Measurements from ENCODE around the gene MT4.

DNA sequence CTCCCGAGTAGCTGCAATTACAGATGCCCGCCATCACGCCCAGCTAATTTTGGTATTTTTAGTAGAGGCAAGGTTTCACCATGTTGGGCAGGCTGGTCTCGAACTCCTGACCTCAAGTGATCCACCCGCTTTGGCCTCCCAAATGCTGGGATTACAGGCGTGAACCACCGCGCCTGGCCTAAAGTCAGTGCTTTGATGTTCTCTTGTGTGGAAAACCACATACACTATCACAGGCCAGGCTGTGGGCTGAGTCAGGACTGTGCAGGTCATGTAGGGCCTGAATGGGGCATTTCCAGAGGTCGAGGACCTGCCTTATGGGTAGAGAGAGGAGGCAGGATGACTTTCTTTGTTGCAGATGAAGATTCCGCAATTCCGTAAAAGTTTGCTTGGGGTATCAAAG lies 19.4 kb downstream of the MT4 start:
- TF ChIP-seq EZH2 (IDR thresholded peaks at IDR 0.05; ENCODE audit: insufficient read depth, poor library complexity, severe bottlenecking) (no peak), EZH2phosphoT487 (IDR thresholded peaks at IDR 0.05; ENCODE audit: insufficient read depth, low read depth) (no peak)
